Measurements from ENCODE around the gene SUV39H1. TPM values are rescaled to one million over a fixed set of nuclear protein-coding genes. Genes with fewer than 3 reads are reported as not detected.

Gene SUV39H1
- total and polyA plus RNA-seq, 2 of the 13 experiments (the other 11 are each of a cell fraction or from before 2014, with no cell fraction given), result 5.2 to 10.1 TPM

GRCh38 chrX:48676106-48676892, 20.2 kb upstream of the SUV39H1 start (continued):
- TF ChIP-seq, protein P1, sequence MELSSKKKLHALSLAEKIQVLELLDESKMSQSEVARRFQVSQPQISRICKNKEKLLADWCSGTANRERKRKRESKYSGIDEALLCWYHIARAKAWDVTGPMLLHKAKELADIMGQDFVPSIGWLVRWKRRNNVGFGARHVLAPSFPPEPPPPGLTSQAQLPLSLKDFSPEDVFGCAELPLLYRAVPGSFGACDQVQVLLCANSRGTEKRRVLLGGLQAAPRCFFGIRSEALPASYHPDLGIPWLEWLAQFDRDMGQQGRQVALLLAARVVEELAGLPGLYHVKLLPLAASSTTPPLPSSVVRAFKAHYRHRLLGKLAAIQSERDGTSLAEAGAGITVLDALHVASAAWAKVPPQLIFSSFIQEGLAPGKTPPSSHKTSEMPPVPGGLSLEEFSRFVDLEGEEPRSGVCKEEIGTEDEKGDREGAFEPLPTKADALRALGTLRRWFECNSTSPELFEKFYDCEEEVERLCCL (CRISPR knock-in tag; IDR thresholded peaks at IDR 0.05; ENCODE audit: borderline replicate concordance), result no peak
- TF ChIP-seq ZBTB25 (CRISPR knock-in tag; IDR thresholded peaks at IDR 0.05), result peak; percentile 76
- TF ChIP-seq ZNF580 (CRISPR knock-in tag; IDR thresholded peaks at IDR 0.05; ENCODE audit: borderline replicate concordance, low read depth), result no peak
- TF ChIP-seq RAD51 (IDR thresholded peaks at IDR 0.05; ENCODE audit: borderline replicate concordance), result no peak
- no peak for TF ChIP-seq ZNF556 (CRISPR knock-in tag; IDR thresholded peaks at IDR 0.05; ENCODE audit: borderline replicate concordance)
- TF ChIP-seq HOXA3 (CRISPR knock-in tag; IDR thresholded peaks at IDR 0.05), result peak; percentile 49; the same call in 1 of the 2 replicates
- TF ChIP-seq FOXP4 (CRISPR knock-in tag; IDR thresholded peaks at IDR 0.05), result peak; percentile 23; the same call in 1 of the 2 replicates
- TF ChIP-seq ZNF746 (CRISPR knock-in tag; IDR thresholded peaks at IDR 0.05), result no peak
- no peak for TF ChIP-seq ZNF780A (CRISPR knock-in tag; IDR thresholded peaks at IDR 0.05)
- TF ChIP-seq ZNF616 (CRISPR knock-in tag; IDR thresholded peaks at IDR 0.05; ENCODE audit: low read depth), result no peak
- TF ChIP-seq ZNF121 (CRISPR knock-in tag; IDR thresholded peaks at IDR 0.05), result no peak
- TF ChIP-seq ZNF777 (CRISPR knock-in tag; IDR thresholded peaks at IDR 0.05), result peak; percentile 30; the same call in 1 of the 2 replicates
- TF ChIP-seq KDM2A (CRISPR knock-in tag; IDR thresholded peaks at IDR 0.05; ENCODE audit: borderline replicate concordance, low read depth), result peak; percentile 64; the same call in 1 of the 2 replicates
- TF ChIP-seq ZNF841 (CRISPR knock-in tag; IDR thresholded peaks at IDR 0.05; ENCODE audit: borderline replicate concordance), result no peak
- no peak for TF ChIP-seq BHLHE40 (IDR thresholded peaks at IDR 0.05; ENCODE audit: low read length)
- TF ChIP-seq, protein P2, sequence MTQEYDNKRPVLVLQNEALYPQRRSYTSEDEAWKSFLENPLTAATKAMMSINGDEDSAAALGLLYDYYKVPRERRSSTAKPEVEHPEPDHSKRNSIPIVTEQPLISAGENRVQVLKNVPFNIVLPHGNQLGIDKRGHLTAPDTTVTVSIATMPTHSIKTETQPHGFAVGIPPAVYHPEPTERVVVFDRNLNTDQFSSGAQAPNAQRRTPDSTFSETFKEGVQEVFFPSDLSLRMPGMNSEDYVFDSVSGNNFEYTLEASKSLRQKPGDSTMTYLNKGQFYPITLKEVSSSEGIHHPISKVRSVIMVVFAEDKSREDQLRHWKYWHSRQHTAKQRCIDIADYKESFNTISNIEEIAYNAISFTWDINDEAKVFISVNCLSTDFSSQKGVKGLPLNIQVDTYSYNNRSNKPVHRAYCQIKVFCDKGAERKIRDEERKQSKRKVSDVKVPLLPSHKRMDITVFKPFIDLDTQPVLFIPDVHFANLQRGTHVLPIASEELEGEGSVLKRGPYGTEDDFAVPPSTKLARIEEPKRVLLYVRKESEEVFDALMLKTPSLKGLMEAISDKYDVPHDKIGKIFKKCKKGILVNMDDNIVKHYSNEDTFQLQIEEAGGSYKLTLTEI (CRISPR knock-in tag; conservative IDR thresholded peaks at IDR 0.05), result no peak
- TF ChIP-seq, protein P3, sequence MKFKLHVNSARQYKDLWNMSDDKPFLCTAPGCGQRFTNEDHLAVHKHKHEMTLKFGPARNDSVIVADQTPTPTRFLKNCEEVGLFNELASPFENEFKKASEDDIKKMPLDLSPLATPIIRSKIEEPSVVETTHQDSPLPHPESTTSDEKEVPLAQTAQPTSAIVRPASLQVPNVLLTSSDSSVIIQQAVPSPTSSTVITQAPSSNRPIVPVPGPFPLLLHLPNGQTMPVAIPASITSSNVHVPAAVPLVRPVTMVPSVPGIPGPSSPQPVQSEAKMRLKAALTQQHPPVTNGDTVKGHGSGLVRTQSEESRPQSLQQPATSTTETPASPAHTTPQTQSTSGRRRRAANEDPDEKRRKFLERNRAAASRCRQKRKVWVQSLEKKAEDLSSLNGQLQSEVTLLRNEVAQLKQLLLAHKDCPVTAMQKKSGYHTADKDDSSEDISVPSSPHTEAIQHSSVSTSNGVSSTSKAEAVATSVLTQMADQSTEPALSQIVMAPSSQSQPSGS (CRISPR knock-in tag; IDR thresholded peaks at IDR 0.05), result no peak
- TF ChIP-seq ZNF441 (CRISPR knock-in tag; IDR thresholded peaks at IDR 0.05; ENCODE audit: borderline replicate concordance), result no peak
- TF ChIP-seq SNAI1 (CRISPR knock-in tag; IDR thresholded peaks at IDR 0.05; ENCODE audit: borderline replicate concordance), result no peak
- TF ChIP-seq MXI1 (IDR thresholded peaks at IDR 0.05; ENCODE audit: borderline replicate concordance, low read depth, low read length), result no peak; the same call in 2 of the 3 replicates
- no peak; the same call in 1 of the 2 replicates for TF ChIP-seq SRY (CRISPR knock-in tag; IDR thresholded peaks at IDR 0.05)
- 0 out of 2 replicates have a peak, but pooled peaks have one; percentile 36 for TF ChIP-seq CBFB (CRISPR knock-in tag; IDR thresholded peaks at IDR 0.05)
